Measurements from ENCODE around the gene NEDD4.
A peak's percentile ranks its signal among the peaks of the same experiment; 100 is the strongest.

Gene NEDD4

DNA sequence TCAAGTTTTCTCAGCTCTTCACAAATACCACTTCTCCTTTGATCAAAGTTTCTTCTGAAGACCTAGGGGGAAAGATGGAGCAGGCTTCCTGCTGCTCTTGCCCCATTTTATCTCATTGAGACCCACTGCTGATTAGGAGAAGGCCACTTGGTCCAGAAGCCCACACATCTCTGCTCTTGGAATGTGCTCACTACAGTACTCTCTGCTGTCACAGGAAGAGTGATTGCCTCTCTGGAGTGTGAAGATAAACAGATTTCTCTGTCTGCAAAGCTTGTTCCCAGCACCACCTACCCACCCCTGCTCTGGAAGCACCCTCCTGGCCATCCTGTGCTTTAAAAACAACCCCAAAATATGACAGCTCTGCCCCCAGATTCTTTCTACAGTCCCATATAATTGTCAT lies 209.1 kb downstream of the NEDD4 start:
- Histone ChIP-seq H3K36me3 (ENCODE audit: control insufficient read depth in 1 of 2, insufficient read depth in 2 of 2, low read depth in 1 of 2, low read length in 2 of 2) (no peaks in the 10 kb centered on the region), H2AFZ (ENCODE audit: low read depth, low read length) (no peak overlapping the region), H3K9me3 (ENCODE audit: control insufficient read depth, low read length) (no peaks in the 10 kb centered on the region), H3K4me2 (ENCODE audit: low read length, poor library complexity, severe bottlenecking) (no peak overlapping the region), H3K18ac (ENCODE audit: low read depth in 1 of 2, low read length in 2 of 2) (peak overlapping the region in 1 of 2 experiments; percentile 14), H2BK15ac (ENCODE audit: low read depth, poor library complexity, severe bottlenecking) (no peak overlapping the region), H2BK12ac (ENCODE audit: low read length in 2 of 2) (peak overlapping the region in 1 of 2 experiments; percentile 7), H3K14ac (ENCODE audit: low read length in 2 of 2) (no peak overlapping the region), H3K27me3 (ENCODE audit: control insufficient read depth in 1 of 2, insufficient read depth in 1 of 2, low read length in 2 of 2) (no peaks in the 10 kb centered on the region), H2AK5ac (ENCODE audit: low read length, severe bottlenecking) (no peak overlapping the region), H3K9ac (ENCODE audit: low read length) (no peak overlapping the region), H3K4ac (ENCODE audit: low read depth in 1 of 2, low read length in 2 of 2) (no peak overlapping the region), H3K79me1 (replicated peaks; ENCODE audit: low read length, poor library complexity, severe bottlenecking) (no peaks in the 10 kb centered on the region), H2BK5ac (ENCODE audit: low read depth, low read length, poor library complexity, severe bottlenecking) (no peak overlapping the region), H4K8ac (ENCODE audit: low read length) (peak overlapping the region; percentile 71), H2BK120ac (ENCODE audit: low read depth, low read length) (no peak overlapping the region), H4K91ac (ENCODE audit: low read length) (no peak overlapping the region), H3K27ac (ENCODE audit: low read length, poor library complexity, severe bottlenecking) (no peak overlapping the region), H3K23ac (ENCODE audit: low read length in 2 of 2) (no peak overlapping the region), H3K4me1 (ENCODE audit: control insufficient read depth, insufficient read depth, low read depth, low read length) (peaks cover 3% of the 10 kb centered on the region), H3K4me3 (ENCODE audit: insufficient read depth in 1 of 2, low read depth in 1 of 2, low read length in 2 of 2) (no peak overlapping the region)
- DNase-seq = peak; percentile 60

DNA sequence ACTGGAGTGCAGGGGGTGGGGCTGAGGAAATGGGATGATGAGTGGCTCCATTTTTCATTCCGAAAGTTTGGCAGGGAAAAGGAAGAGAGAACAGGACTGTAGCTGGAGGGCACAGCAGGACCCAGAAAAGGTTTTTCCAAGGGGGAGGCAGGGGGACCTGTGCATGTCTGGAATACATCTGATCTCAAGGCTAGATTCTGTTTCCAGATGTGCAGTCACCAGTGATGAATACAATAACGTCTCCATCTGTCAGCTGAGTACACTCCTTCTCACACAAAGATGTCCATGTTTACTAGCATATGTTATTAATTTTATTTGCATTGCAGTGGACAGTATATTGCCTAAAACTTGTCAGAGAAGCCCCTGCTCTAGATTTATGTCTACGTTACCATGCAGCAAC lies 210.5 kb downstream of the NEDD4 start:
- Histone ChIP-seq H3K4me3 (ENCODE audit: insufficient read depth in 1 of 2, low read depth in 1 of 2, low read length in 2 of 2) (no peak overlapping the region), H2AFZ (ENCODE audit: low read depth, low read length) (no peak overlapping the region), H4K8ac (ENCODE audit: low read length) (peak overlapping the region; percentile 13), H3K4me2 (ENCODE audit: low read length, poor library complexity, severe bottlenecking) (no peak overlapping the region), H3K14ac (ENCODE audit: low read length in 2 of 2) (no peak overlapping the region), H3K27ac (ENCODE audit: low read length, poor library complexity, severe bottlenecking) (no peak overlapping the region), H3K9me3 (ENCODE audit: control insufficient read depth, low read length) (no peaks in the 10 kb centered on the region), H4K91ac (ENCODE audit: low read length) (no peak overlapping the region), H2BK12ac (ENCODE audit: low read length in 2 of 2) (no peak overlapping the region), H3K18ac (ENCODE audit: low read depth in 1 of 2, low read length in 2 of 2) (no peak overlapping the region), H2BK15ac (ENCODE audit: low read depth, poor library complexity, severe bottlenecking) (no peak overlapping the region), H3K9ac (ENCODE audit: low read length) (no peak overlapping the region), H3K27me3 (ENCODE audit: control insufficient read depth in 1 of 2, insufficient read depth in 1 of 2, low read length in 2 of 2) (peaks cover 0 to 5% of the 10 kb centered on the region in 2 experiments), H3K36me3 (ENCODE audit: control insufficient read depth in 1 of 2, insufficient read depth in 2 of 2, low read depth in 1 of 2, low read length in 2 of 2) (no peaks in the 10 kb centered on the region), H3K79me1 (replicated peaks; ENCODE audit: low read length, poor library complexity, severe bottlenecking) (no peaks in the 10 kb centered on the region), H3K4me1 (ENCODE audit: control insufficient read depth, insufficient read depth, low read depth, low read length) (peaks cover 3% of the 10 kb centered on the region), H3K4ac (ENCODE audit: low read depth in 1 of 2, low read length in 2 of 2) (no peak overlapping the region), H2BK120ac (ENCODE audit: low read depth, low read length) (no peak overlapping the region), H3K23ac (ENCODE audit: low read length in 2 of 2) (no peak overlapping the region), H2AK5ac (ENCODE audit: low read length, severe bottlenecking) (no peak overlapping the region), H2BK5ac (ENCODE audit: low read depth, low read length, poor library complexity, severe bottlenecking) (no peak overlapping the region)
- WGBS = 72% methylated on average over 2 of the region's 3 CpGs
- no peak for DNase-seq

DNA sequence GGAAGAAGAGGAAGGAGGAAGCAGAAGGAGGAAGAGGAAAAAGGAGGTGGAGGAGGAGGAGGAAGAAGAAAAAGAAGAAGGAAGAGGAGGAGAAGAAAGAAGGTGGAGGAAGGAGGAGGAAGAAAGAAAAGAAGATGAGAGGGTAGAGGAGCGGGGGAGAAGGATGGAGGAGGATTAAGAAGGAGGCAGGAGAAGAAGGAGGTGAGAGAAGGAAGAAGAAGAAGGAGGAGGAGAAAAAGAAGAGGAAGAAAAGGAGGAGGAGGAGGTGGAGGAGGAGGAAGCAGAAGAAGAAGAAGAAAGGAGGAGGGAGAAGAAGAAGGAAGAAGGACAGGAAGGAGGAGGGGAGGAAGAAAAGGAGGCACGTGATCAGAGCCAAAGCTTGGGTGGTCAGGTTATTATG lies 213.1 kb downstream of the NEDD4 start:
- Histone ChIP-seq H2BK15ac (ENCODE audit: low read depth, poor library complexity, severe bottlenecking) (no peak overlapping the region), H3K14ac (ENCODE audit: low read length in 2 of 2) (no peak overlapping the region), H3K9me3 (ENCODE audit: control insufficient read depth, low read length) (no peaks in the 10 kb centered on the region), H2AK5ac (ENCODE audit: low read length, severe bottlenecking) (no peak overlapping the region), H2AFZ (ENCODE audit: low read depth, low read length) (no peak overlapping the region), H3K4me2 (ENCODE audit: low read length, poor library complexity, severe bottlenecking) (no peak overlapping the region), H2BK5ac (ENCODE audit: low read depth, low read length, poor library complexity, severe bottlenecking) (no peak overlapping the region), H4K91ac (ENCODE audit: low read length) (no peak overlapping the region), H3K36me3 (ENCODE audit: control insufficient read depth in 1 of 2, insufficient read depth in 2 of 2, low read depth in 1 of 2, low read length in 2 of 2) (no peaks in the 10 kb centered on the region), H3K4ac (ENCODE audit: low read depth in 1 of 2, low read length in 2 of 2) (no peak overlapping the region), H3K4me3 (ENCODE audit: insufficient read depth in 1 of 2, low read depth in 1 of 2, low read length in 2 of 2) (no peak overlapping the region), H3K4me1 (ENCODE audit: control insufficient read depth, insufficient read depth, low read depth, low read length) (peaks cover 3% of the 10 kb centered on the region), H3K79me1 (replicated peaks; ENCODE audit: low read length, poor library complexity, severe bottlenecking) (no peaks in the 10 kb centered on the region), H2BK120ac (ENCODE audit: low read depth, low read length) (no peak overlapping the region), H3K27ac (ENCODE audit: low read length, poor library complexity, severe bottlenecking) (no peak overlapping the region), H3K18ac (ENCODE audit: low read depth in 1 of 2, low read length in 2 of 2) (no peak overlapping the region), H3K27me3 (ENCODE audit: control insufficient read depth in 1 of 2, insufficient read depth in 1 of 2, low read length in 2 of 2) (peaks cover 0 to 13% of the 10 kb centered on the region in 2 experiments), H4K8ac (ENCODE audit: low read length) (no peak overlapping the region), H2BK12ac (ENCODE audit: low read length in 2 of 2) (no peak overlapping the region), H3K9ac (ENCODE audit: low read length) (no peak overlapping the region), H3K23ac (ENCODE audit: low read length in 2 of 2) (no peak overlapping the region)
- DNase-seq = no peak
- WGBS = 90% methylated on average over 1 of the region's 2 CpGs

DNA sequence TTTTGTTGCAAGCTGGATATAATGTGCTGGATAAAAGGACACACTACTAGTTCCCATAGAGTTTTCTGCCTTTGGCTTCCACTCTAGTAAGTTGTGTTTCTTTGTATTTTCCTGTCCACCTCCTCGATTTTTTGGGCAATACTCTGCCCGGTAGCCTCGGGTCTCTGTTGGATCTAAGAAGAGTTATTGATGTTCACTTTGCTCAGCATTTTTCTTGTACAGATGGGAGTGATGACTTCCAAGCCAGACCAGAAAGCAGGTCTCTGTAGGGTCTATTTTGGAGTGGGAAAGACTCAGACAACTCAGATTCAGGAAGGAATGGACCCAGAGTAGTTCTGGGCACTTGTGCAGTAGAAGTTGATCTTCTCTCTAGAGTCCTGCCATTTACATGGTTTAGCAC lies 214.5 kb downstream of the NEDD4 start:
- Histone ChIP-seq H4K8ac (ENCODE audit: low read length) (no peak overlapping the region), H3K27ac (ENCODE audit: low read length, poor library complexity, severe bottlenecking) (no peak overlapping the region), H3K79me1 (replicated peaks; ENCODE audit: low read length, poor library complexity, severe bottlenecking) (no peaks in the 10 kb centered on the region), H3K4me1 (ENCODE audit: control insufficient read depth, insufficient read depth, low read depth, low read length) (no peaks in the 10 kb centered on the region), H2BK5ac (ENCODE audit: low read depth, low read length, poor library complexity, severe bottlenecking) (no peak overlapping the region), H3K4me3 (ENCODE audit: insufficient read depth in 1 of 2, low read depth in 1 of 2, low read length in 2 of 2) (no peak overlapping the region), H3K18ac (ENCODE audit: low read depth in 1 of 2, low read length in 2 of 2) (no peak overlapping the region), H4K91ac (ENCODE audit: low read length) (no peak overlapping the region), H2BK120ac (ENCODE audit: low read depth, low read length) (no peak overlapping the region), H2AK5ac (ENCODE audit: low read length, severe bottlenecking) (no peak overlapping the region), H3K9me3 (ENCODE audit: control insufficient read depth, low read length) (no peaks in the 10 kb centered on the region), H3K9ac (ENCODE audit: low read length) (no peak overlapping the region), H3K4me2 (ENCODE audit: low read length, poor library complexity, severe bottlenecking) (no peak overlapping the region), H2BK15ac (ENCODE audit: low read depth, poor library complexity, severe bottlenecking) (no peak overlapping the region), H2AFZ (ENCODE audit: low read depth, low read length) (no peak overlapping the region), H3K36me3 (ENCODE audit: control insufficient read depth in 1 of 2, insufficient read depth in 2 of 2, low read depth in 1 of 2, low read length in 2 of 2) (no peaks in the 10 kb centered on the region), H3K4ac (ENCODE audit: low read depth in 1 of 2, low read length in 2 of 2) (no peak overlapping the region), H2BK12ac (ENCODE audit: low read length in 2 of 2) (no peak overlapping the region), H3K23ac (ENCODE audit: low read length in 2 of 2) (no peak overlapping the region), H3K27me3 (ENCODE audit: control insufficient read depth in 1 of 2, insufficient read depth in 1 of 2, low read length in 2 of 2) (peaks cover 0 to 13% of the 10 kb centered on the region in 2 experiments), H3K14ac (ENCODE audit: low read length in 2 of 2) (no peak overlapping the region)
- 82% methylated on average over 3 of the region's 3 CpGs for WGBS
- DNase-seq = no peak

Measured in mesenchymal stem cell (in vitro differentiated cells and primary cell).